Gastroesophageal sphincter (tissue), 3 donors: Measurements from ENCODE around the gene IFNW1.

Experiments used
- CTCF ChIP-seq, 4 experiments: fragments of 200-600 bp in 2 of 4; fragments of 450-650 bp in 2 of 4; sonication (generic) in 1 of 4; IDR thresholded peaks; one replicate each; pipeline ENCODE4 v1.5.1; 2017 to 2019; ENCODE audit warnings: antibody characterized with exemption in 4 of 4, mild to moderate bottlenecking in 2 of 4, moderate library complexity in 2 of 4
- EP300 ChIP-seq: sonication (generic); formaldehyde crosslinking; IDR thresholded peaks from one replicate; pipeline ENCODE4 v1.6.1; 2017; ENCODE audit warnings: antibody characterized with exemption, mild to moderate bottlenecking
- POLR2A ChIP-seq, 2 donors: fragments of 450-650 bp; IDR thresholded peaks; one replicate each; pipeline ENCODE4 v1.6.1; 2017; ENCODE audit warnings: antibody characterized with exemption in 2 of 2, mild to moderate bottlenecking in 2 of 2, moderate library complexity in 1 of 2
- POLR2AphosphoS5 ChIP-seq: sonication (generic); formaldehyde crosslinking; IDR thresholded peaks from one replicate; pipeline ENCODE4 v1.6.1; 2017; ENCODE audit warnings: antibody characterized with exemption

GRCh38 chr9:21096901-21097255 is 44.8 kb downstream of the IFNW1 start:
- no peak for TF ChIP-seq CTCF (IDR thresholded peaks at IDR 0.05)
- no peak for TF ChIP-seq POLR2A (IDR thresholded peaks at IDR 0.05)
- TF ChIP-seq EP300, result no peak
- TF ChIP-seq POLR2AphosphoS5, result no peak
